Stimulated activated naive CD8-positive, alpha-beta T cell treated with anti-CD3 and anti-CD28 coated beads, Interleukin-15, Interleukin-2, amounts not matched to agents 100 U/mL and 50 U/mL, for 24 hours (primary cell): ENCODE results near the gene TTC34.

Experiments used
- ATAC-seq: fragments of 150-1000 bp; cut with Tn5 transposase; one replicate; pipeline ENCODE4 v1.10.0; 2021
- DNase-seq: peaks from one replicate; pipeline ENCODE4 v3.0.0; 2021

TTC34 gene

DNA sequence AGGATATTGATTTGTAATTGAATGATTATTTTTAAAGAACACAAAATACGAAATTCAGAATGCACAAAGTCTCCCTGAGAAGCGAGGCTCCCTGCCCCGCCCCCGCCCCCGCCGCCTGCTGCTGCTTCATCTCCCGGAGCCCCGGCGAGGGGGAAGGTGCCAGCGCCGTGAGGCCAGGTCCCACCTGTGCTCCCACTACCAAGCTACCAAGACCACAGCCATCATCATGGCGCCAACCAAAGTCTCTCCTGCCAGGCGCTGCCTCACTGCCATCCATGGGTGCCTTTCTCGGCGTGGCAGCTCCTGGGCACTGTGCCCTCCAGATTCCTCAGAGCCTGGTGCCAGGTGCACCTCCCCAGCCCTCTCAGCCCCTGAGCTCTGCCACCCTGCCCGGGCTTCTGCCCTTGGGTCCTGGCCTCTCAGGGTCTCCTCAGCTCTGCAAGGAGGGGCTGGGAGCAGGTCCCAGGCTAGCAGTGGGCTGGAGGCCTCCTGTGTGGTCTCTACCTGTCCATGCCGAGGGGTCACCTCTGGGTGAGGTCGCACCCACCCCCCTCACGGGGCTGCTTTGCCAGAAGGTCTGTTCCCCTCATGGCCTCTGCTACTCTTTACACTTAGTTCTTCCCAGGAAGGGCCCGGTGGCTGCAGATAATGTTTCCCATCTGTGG is 29.4 kb upstream of the TTC34 start:
- ATAC-seq (no peak), DNase-seq (no peak)

- DNase-seq, result no peak
- no peak for ATAC-seq
Observed at GRCh38 chr1:2829846-2830615, 28.5 kb upstream of the TTC34 start.

GRCh38 chr1:2828586-2829250 is 27.2 kb upstream of the TTC34 start:
- ATAC-seq (no peak), DNase-seq (no peak)

- ATAC-seq (no peak), DNase-seq (no peak)
Observed at GRCh38 chr1:2826736-2827292, 25.3 kb upstream of the TTC34 start.

DNA sequence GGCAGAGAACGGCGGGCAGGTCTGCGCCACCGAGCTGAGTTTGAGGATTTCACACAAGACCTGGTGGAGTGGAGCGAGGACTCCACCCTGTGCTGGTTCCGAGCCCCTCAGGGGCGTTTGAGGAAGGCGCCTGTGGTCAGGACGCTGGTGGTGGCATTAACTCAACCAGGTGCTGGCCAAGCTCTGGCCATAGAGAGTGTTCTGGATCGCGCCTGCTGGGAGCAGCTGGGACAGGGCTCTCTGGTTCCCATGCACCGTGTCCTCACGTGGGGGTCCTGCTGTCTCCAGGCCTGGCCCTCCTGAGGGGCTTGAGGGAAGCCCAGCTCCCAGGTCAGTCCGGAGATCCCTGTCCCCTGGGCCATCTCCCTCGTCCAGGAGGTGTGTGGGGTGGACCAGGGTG is 24.8 kb upstream of the TTC34 start:
- DNase-seq (no peak), ATAC-seq (no peak)

- ATAC-seq (no peak), DNase-seq (no peak)
Observed at GRCh38 chr1:2825487-2826189, 24.1 kb upstream of the TTC34 start.

DNA sequence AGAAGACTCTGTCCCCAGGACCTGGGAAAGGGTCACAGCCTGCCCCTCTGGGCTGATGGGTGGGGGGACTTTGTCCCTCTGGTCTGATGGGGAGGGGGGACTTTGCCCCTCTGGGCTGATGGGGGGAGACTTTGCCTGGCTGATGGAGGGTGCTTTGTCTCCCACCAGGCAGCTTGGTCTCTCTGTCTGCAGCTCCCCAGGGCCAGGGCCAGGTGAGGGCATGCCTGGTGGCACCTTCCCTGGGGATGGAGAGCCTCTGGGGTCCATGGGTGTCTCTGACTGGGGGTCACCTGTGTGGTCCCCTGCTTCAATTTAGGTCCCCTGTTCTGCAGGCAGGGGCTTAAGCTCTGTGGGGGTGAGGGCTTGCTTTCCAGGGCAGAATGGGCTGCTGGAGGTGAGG is 23.5 kb upstream of the TTC34 start:
- ATAC-seq (no peak), DNase-seq (no peak)

GRCh38 chr1:2823921-2824610 is 22.6 kb upstream of the TTC34 start:
- DNase-seq (no peak), ATAC-seq (no peak)

GRCh38 chr1:2822621-2823145 is 21.2 kb upstream of the TTC34 start:
- DNase-seq, result no peak
- ATAC-seq, result no peak

- DNase-seq (peak; percentile 61), ATAC-seq (peak; percentile 55)
Observed at GRCh38 chr1:2821966-2822620, 20.6 kb upstream of the TTC34 start.

- no peak for DNase-seq
- ATAC-seq, result no peak
Observed at GRCh38 chr1:2821373-2821955, 20.0 kb upstream of the TTC34 start.

GRCh38 chr1:2820731-2821372 is 19.4 kb upstream of the TTC34 start:
- no peak for ATAC-seq

DNA sequence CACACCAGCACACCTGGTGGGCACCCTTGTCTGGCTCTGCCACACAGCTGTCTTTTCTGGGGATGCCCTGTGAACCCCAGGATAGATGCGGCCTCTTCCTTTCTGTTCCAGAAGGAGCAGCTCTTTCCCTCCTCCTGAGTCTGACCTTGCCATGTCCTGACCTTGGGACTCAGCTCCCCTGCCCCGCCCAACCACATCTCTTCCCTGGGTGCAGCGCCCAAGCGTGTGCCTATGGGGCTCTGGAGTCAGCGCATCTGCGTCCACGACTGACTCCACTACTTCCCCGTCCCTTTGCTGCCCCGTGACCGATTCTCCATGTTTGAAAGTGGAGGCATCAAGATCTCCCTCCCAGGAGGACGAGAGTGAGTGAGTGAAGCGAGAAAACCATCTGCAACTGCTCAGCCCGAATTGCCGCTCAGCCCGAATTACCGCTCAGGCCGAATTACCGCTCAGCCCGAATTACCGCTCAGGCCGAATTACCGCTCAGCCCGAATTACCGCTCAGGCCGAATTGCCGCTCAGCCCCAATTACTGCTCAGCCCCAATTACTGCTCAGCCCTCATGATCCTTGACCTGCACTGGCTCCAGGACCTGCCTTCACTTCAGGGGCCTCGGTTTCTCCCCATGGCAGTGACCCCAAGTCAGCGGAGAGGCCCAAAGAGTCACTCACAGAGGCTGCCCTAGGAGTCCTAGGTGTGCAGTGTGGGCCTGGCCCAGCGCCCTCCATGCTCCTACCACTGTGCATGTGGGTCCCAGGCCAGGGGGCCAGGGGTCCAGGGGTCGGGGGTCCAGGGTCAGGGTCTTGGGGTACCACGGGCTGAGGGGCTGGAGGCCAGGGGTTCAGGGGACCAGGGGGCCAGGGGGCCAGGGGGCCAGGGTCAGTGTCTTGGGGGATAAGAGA is 18.6 kb upstream of the TTC34 start:
- DNase-seq (no peak), ATAC-seq (no peak)

More at GRCh38 chr1:2820731-2821372, 19.4 kb upstream of the TTC34 start:
- no peak for DNase-seq

GRCh38 chr1:2819429-2819828 is 17.9 kb upstream of the TTC34 start:
- no peak for DNase-seq
- no peak for ATAC-seq

GRCh38 chr1:2817784-2818564 is 16.5 kb upstream of the TTC34 start:
- DNase-seq (no peak), ATAC-seq (no peak)

- no peak for ATAC-seq
- no peak for DNase-seq
Observed at GRCh38 chr1:2816786-2817185, 15.3 kb upstream of the TTC34 start.

DNA sequence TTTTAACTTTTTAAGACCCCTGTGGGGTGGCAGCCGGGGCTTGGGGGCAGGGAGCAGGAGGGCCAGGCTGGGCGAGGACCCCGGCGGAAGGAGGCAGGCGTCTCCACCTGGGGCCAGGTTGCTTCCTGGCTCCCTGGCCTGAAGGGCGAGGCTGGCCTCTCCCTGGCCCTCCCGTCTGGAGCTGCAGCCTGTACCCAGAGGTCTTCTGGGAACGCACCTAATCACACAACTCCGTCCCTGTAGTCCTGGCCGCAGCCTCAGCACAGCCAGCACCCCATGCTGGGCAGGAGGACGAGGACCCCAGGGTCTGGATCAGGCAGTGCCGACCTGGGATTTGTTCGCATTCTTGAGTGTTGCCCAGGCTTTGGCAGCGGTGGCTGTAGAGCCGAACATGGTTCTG is 14.1 kb upstream of the TTC34 start:
- no peak for ATAC-seq
- no peak for DNase-seq

GRCh38 chr1:2814511-2815075 is 13.1 kb upstream of the TTC34 start:
- DNase-seq (no peak), ATAC-seq (no peak)
